HG02970 (cell line): ENCODE data around the gene MAPK1.
"Not testable (repeated sequence)": the region's sequence is repeated elsewhere in the genome, so short reads cannot be mapped to it uniquely, and the experiment has no call there.

Experiments used
- ATAC-seq: cut with Tn5 transposase; IDR thresholded peaks from one replicate; pipeline ENCODE4 v1.9.1; 2021; ENCODE audit warnings: mild to moderate bottlenecking, moderate library complexity, moderate number of reproducible peaks; ENCODE audit not compliant: unreplicated experiment, low FRiP score

The MAPK1 gene

GRCh38 chr22:21867528-21868266, at the start of gene MAPK1:
Gene MAPK1 (minus strand): TSS chr22:21867645. CDS start chr22:21867440, 205 bp downstream.
- ATAC-seq: peak; percentile 89

DNA sequence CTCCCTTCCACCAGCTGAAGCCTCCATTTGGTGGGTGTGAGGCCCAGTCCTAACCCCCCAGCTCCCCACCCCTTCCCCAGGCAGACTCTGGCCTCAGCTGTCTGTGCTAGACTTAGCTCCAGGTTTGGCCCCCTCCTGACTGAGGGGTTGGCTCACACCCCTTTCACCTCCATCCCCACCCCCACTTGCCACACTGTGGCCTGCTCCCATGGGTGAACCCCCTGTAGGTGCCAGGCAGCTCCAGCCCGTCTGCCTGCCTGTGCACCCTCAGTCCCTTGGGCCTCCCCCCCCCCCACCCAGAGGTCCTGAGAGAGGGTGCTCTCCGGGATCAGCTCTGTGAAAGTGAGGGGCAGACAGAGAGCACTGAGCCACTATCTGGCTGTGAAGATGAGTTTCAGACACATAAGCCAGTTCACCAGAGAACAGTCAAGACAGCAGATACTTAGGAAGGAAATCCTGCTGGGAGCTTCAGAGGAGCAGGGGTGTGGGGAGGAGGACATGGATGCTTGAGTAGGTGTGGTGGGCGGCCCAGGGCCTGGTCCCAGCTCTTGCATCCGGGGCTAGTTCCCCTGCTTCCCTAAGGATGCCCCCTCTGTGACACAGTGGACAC, 49.0 kb upstream of the MAPK1 start:
- ATAC-seq: no peak

DNA sequence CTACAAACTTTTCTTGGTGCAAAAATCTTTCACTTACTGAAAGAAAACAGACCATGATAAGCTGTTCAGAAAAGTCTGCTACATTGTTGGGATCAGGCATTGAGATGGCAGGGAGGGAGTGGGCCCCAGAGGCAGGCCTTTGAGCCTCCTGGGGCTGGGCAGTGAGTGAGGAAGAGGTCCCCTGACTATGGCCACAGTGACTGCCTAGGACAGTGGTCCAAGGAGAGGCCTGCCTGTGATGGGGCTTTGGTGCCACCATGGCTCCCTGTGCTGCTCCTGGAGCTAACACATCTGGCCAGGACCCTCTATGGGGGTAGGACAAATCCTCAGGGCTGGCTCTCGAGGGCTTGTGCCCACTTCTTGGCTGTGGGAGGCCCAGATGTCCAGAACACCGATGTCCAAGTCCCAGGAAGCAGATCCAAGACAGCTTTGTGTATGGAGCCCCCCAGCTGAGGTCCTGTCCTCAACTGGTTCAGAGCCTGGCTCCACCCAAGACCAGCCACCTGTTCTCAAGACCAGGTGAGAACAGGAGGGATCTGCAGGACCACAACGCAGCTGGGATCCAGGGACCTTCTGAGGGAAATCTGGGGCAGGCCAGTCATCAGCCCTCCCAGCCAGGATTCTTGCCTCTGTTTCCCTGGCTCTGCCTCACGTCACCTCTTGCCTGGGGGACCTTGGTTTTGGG, 48.3 kb upstream of the MAPK1 start:
- ATAC-seq: no peak

- ATAC-seq: not testable (repeated sequence)
Measured at GRCh38 chr22:21914033-21914642, 46.7 kb upstream of the MAPK1 start.

DNA sequence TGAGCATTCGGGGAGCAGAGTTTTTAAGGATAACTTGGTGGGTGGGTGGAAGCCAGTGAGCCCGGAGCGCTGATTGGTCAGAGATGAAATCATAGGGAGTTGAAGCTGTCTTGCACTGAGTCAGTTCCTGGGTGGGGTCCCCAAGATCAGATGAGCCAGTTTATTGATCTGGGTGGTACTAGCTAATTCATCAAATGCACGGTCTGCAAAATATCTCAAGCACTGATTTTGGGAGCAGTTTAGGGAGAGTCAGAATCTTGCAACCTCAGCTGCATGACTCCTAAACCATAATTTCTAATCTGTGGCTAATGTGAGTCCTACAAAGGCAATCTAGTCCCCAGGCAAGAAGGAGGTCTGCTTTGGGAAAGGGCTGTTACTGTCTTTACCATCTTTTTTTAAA, 42.9 kb upstream of the MAPK1 start:
- ATAC-seq: not testable (repeated sequence)

DNA sequence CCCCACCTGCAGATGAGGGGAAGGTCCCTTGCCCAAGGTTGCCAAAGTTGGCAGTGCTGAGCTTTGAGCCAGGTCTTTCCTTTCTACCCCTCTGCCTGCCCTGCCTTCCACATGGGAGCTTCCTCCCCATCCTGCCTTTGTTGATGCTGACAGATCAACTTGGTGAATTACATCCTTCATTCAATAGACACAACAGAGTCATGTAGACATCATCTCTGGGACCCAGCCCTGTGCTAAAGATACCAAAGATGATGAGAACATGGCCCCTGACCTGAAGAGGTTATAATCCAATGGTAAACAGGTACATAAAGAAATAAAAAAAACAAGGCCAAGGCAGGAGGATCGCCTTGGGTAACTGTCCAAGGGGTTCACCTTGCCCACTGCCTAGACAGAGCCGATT, 42.4 kb upstream of the MAPK1 start:
- ATAC-seq: no peak

- no peak for ATAC-seq
Measured at GRCh38 chr22:21907638-21908522, 40.4 kb upstream of the MAPK1 start.

- not testable (repeated sequence) for ATAC-seq
Measured at GRCh38 chr22:21905234-21905633, 37.8 kb upstream of the MAPK1 start.

DNA sequence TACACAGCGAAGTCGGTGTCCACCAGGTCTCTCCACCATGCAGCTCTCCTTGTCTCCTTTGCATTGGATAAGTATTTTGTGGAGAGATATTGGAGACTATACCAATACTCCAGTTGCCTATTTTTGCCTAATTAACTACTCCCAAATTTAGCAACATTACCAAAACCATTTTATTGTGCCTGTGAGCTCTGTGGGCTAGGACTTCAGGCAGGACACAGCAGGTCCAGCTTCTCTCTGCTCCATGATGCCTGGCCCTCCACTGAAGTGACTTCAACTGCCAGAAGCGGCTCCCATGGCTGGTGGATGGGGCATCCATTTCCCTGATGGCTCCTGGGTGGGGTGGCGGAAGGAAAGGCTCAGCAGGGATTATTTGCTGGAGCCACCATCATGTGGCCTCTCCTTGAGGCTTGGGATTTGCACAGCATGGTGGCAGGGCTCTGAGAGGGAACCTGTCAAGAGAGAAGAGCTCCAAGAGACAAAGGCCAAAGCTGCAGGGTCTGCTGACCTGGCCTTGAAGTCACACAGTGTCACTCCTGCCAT, 36.9 kb upstream of the MAPK1 start:
- ATAC-seq: no peak

- ATAC-seq: no peak
Measured at GRCh38 chr22:21903283-21903682, 35.8 kb upstream of the MAPK1 start.

DNA sequence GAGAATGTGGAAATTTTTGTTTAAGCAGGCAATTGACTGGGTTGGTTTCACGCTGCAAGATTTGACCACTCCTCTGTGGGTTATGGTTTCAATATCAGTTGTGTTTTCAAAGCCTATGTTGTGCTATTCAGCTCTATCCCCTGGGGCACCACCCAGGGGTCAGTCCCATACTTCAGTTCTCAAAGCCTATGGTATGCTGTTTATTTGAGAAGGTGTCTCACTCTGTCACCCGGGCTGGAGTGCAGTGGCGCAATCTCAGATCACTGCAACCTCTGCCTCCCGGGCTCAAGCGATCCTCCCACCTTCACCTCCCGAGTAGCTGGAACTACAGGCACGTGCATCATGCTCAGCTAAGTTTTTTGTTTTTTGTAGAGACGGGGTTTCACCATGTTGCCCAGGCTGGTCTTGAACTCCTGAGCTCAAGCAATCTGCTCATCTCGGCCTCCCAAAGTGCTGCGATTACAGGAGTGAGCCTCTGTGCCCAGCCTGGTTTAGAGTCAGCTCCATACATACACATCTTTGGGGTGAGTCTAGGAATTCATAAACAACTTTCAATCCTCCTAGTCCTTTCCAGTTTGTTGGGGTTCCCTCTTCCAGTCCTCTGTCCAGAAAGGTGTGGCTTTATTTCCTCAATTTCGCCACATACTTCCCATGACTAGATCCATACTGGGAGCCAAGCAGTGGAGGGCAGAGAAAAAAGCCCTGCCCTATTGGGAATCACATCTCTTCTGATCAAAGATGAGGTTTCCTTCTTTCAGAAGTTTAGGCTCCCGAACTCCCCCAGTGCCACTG, 35.0 kb upstream of the MAPK1 start:
- no peak for ATAC-seq

- no peak for ATAC-seq
Measured at GRCh38 chr22:21898354-21898896, 31.0 kb upstream of the MAPK1 start.

- ATAC-seq: no peak
Measured at GRCh38 chr22:21896951-21897513, 29.6 kb upstream of the MAPK1 start.

DNA sequence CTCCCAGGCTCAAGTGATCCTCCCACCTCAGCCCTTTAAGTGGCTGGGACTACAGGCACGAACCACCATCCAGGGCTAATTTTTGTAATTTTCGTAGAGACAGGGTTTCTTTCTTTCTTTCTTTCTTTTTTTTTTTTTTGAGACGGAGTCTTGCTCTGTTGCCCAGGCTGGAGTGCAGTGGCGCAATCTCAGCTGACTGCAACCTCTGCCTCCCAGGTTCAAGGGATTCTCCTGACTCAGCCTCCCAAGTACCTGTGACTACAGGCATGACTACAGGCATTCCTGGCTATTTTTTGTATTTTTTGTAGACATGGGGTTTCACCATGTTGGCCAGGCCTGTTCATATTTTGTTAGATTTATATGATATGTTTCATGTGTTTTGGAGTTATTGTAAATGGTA, 28.8 kb upstream of the MAPK1 start:
- ATAC-seq: not testable (repeated sequence)

DNA sequence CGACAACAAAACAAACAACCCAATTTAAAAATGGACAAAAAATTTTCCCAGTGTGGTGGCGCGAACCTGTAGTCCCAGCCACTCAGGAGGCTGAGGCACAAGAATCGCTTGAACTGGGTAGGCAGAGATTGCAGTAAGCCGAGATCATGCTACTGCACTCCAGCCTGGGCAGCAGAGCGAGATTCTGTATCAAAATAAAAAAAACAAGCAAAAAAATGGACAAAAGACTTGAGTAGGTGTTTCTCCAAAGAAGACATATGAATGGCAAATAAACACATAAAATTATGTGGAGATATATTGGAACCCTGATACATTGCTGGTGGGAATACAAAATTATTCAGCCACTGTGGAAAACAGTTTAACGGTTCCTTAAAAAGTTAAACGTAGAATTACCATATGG, 27.4 kb upstream of the MAPK1 start:
- no peak for ATAC-seq

DNA sequence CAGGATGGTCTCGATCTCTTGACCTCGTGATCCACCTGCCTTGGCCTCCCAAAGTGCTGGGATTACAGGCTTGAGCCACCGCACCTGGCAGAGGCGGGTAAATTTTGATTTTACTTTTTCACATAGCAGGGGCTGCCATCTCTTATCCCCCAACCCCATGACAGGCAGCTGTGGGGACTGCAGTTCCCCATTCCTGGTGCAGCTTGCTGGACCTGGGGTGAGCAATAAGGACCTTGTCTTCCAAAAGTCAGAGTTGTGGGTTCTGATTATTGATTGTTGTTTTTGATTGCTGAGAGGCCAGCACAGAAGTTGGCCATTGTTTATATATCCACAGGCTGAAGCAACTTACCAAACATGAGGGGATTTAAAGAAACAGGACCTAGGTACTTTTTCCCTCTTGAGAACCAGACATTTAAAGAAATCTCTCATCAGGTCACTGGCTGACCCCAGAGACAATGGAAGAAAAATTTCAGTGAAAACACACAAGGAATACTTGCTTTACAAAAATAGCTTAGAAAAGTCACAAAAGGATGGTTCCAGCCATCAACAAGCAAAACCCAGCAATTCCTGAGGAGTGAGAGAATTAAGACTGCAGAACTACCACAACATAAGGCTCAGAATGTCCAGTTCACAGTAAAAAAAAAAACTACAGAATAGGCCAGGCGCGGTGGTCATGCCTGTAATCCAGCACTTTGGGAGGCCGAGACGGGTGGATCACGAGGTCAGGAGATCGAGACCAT, 22.0 kb upstream of the MAPK1 start:
- no peak for ATAC-seq

GRCh38 chr22:21887841-21888240, 20.4 kb upstream of the MAPK1 start:
- ATAC-seq: no peak

DNA sequence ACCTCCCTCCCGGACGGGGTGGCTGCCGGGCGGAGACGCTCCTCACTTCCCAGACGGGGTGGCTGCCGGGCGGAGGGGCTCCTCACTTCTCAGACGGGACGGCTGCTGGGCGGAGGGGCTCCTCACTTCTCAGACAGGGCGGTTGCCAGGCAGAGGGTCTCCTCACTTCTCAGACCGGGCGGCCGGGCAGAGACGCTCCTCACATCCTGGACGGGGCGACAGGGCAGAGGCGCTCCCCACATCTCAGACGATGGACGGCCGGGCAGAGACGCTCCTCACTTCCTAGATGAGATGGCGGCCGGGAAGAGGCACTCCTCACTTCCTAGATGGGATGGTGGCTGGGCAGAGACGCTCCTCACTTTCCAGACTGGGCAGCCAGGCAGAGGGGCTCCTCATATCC, 16.5 kb upstream of the MAPK1 start:
- not testable (repeated sequence) for ATAC-seq
